GM12865 (cell line): ENCODE data around the gene ROM1.

Source experiments
- DNase-seq: peaks from one replicate; pipeline ENCODE4 v3.0.0; 2010; ENCODE audit warnings: low read depth
- H3K4me3 ChIP-seq: 2 replicates; pipeline ENCODE4 v1.5.1; 2011; ENCODE audit warnings: mild to moderate bottlenecking, low read depth, low read length, control low read depth
- CTCF ChIP-seq: IDR thresholded peaks from 2 replicates; pipeline ENCODE4 v1.5.1; 2011; ENCODE audit warnings: low read length, control low read depth, low read depth, inconsistent platforms; ENCODE audit not compliant: insufficient read depth; ENCODE audit errors: missing control alignments

Gene ROM1

DNA sequence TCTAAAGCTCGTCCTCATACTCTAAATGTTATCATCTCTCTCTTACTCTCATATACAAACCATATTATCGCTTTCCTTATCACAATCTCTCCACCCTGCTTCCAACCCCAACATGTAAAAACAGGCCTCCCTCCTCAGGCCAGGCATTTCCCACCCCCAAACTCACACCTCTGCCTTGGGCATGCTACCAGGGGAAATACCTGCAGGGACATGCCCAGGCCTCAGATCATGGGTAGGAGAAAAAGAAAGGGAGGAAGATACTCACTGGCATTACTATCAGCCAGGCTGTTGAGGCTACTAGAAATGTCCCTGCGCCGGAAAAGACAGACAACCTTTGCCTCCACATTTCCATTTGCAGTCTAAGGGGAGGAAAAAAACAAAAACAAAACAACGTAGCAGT is 13.2 kb upstream of the ROM1 start:
- H3K4me3 ChIP-seq = peak overlapping the region; percentile 79
- DNase-seq = peak; percentile 38
- no peak for TF ChIP-seq CTCF

DNA sequence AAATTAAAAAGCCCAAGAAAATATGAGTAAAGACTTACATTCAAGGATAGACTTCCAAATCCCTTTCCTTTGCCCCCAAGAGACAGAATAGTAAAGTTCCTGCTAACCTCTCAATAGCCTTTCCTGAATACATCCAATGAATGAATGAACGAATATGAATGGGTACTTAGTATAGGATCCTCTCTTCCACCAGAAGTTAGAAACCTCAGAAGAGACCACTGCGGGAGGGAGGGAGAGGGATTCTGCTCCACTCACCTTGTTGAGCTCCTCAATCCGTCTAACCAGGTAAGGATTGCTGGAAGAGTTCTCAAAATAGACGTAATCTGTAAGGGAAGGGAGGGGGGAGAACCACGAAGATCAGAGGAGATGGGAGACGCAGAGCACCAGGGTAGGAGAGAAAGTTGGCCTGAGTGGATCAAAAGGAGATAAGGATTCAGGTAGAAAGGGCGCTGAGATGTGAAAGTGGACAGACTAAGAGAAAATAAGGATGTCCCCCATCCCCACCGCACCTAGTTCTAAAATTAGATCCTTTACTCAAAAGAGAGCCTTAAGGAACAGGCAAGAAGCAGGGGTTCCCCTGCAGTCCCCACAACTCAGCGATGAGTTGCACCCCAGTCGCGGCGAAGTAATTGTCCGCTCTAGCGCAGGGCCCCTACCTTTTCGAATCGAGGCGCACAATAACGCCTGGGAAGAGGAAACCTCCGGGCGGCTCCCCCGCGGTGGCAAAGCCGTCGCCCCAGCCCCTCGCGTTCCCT is 12.5 kb upstream of the ROM1 start:
- no peak for TF ChIP-seq CTCF
- no peak for DNase-seq
- H3K4me3 ChIP-seq = peak overlapping the region; percentile 79

DNA sequence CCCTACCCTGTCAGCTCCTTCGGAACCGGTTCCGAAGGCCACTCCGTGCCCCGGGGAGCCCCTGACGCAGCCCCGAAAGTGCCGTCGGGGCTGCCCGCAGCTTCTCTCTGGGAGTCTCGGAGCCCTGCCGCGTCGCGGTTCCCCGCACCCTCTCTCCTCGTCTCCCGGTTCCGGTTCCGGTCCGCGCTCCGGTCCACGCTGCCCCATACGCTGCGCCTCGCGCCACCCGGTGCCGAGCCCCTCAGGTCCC is 12.0 kb upstream of the ROM1 start:
- H3K4me3 ChIP-seq = peak overlapping the region; percentile 79
- peak; percentile 62 for DNase-seq
- no peak for TF ChIP-seq CTCF

GRCh38 chr11:62601372-62602140 is 11.5 kb upstream of the ROM1 start, which contains the start of gene MTA2:
Gene MTA2, minus strand, starts transcription at chr11:62601865. Its CDS starts 415 bp downstream, at chr11:62601450.
- DNase-seq = peak; percentile 99
- no peak for TF ChIP-seq CTCF
- H3K4me3 ChIP-seq = peak within 1 kb of the TSS; percentile 79

- peak overlapping the region; percentile 44 for H3K4me3 ChIP-seq
- TF ChIP-seq CTCF = no peak
- DNase-seq = no peak
Observed at GRCh38 chr11:62602141-62603071, 10.7 kb upstream of the ROM1 start.

- no peak overlapping the region for H3K4me3 ChIP-seq
- TF ChIP-seq CTCF = no peak
- no peak for DNase-seq
Observed at GRCh38 chr11:62603072-62603408, 10.0 kb upstream of the ROM1 start.
